ENCODE measurements around the gene LCN15.

DNA sequence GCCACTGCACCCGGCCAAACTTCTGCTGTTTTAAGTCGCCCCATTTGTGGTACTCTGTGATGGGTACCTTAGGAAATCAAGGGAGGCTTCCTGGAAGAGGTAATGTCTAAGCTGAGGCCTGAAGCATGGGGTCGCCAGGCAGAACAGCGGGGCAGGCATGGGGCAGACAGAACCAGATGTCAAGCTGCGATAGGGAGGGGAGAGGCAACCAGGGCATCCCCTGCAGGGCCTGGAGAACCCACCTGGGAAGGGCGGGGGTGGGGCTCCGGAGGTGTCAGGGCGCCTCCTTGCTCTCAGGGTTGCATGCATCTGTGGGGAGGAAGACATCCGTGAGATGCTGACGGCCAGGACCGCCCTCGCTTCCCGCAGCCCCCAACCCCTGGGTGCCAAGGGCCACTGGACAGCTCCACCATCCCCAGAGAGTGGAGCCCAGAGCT, 2.8 kb downstream of the LCN15 start:
- TF ChIP-seq CTCF (IDR thresholded peaks at IDR 0.05) (no peak), POLR2A (IDR thresholded peaks at IDR 0.05) (no peak)

Data from heart left ventricle (tissue), 13 donors.